ENCODE measurements around the gene MYO7A. TPM values are rescaled to one million over a fixed set of nuclear protein-coding genes. Genes with fewer than 3 reads are reported as not detected.

Gene MYO7A
- total and polyA plus RNA-seq, 5 donors = 2.4 to 8.6 (median 6.5) TPM

DNA sequence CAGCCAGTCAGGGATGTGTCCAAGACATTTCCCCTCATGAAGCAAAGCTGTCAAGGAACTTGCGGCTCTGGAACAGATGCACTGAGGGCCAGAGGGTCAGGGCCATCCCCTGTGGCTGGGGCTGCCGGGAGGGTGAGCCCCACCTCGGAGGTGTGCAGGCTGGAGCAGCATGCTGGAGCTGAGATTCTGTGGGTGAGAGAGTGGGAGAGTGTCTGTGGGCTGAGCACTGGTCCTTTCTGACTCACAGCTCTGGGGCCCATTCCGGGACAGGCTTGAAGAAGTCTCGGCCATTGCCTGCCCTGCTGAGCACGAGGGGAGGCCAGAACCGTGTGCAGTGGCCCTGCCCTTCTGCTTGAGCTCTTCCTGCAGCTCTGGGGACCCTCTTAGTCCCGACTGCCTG is 23.3 kb upstream of the MYO7A start:
- ATAC-seq (no peak), DNase-seq (peak in 1 of 3 donors; percentile 35)
- Histone ChIP-seq H3K27me3 (ENCODE audit: control insufficient read depth, insufficient read depth) (no peaks in the 10 kb centered on the region), H3K27ac (ENCODE audit: low read length) (no peak overlapping the region), H3K4me1 (ENCODE audit: control insufficient read depth, insufficient read depth, low read length) (peaks cover 4% of the 10 kb centered on the region), H3K9me3 (ENCODE audit: control insufficient read depth, low read length) (no peaks in the 10 kb centered on the region), H3K4me3 (ENCODE audit: low read length) (no peak overlapping the region)
- 88% methylated on average over 8 of the region's 8 CpGs for WGBS
- intact Hi-C loops (cut with DNase I) = no loop called here

DNA sequence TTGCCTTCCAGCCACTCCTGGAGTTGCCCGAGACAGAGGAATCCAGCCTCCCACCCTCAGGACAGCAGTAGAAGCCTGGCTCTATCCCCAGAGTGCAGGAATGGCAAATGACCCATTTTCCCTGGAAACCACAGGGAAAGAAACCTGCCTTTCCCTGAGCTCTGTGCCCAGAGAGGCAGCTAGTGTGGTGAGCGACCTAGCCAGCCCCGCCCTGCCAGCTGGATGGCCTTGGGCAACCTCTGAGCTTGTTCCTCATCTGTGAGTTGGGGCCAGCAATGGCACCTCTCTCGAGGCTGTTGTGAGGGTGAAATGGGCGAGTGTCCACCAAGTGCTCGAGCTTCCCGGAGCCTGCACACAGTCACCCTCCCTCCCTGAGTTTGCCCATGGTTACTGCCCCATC is 21.7 kb upstream of the MYO7A start:
- H3K4me1 ChIP-seq (ENCODE audit: control insufficient read depth, insufficient read depth, low read length) = peaks cover 4% of the 10 kb centered on the region
- ATAC-seq = no peak
- WGBS = 85% methylated on average over 7 of the region's 7 CpGs

DNA sequence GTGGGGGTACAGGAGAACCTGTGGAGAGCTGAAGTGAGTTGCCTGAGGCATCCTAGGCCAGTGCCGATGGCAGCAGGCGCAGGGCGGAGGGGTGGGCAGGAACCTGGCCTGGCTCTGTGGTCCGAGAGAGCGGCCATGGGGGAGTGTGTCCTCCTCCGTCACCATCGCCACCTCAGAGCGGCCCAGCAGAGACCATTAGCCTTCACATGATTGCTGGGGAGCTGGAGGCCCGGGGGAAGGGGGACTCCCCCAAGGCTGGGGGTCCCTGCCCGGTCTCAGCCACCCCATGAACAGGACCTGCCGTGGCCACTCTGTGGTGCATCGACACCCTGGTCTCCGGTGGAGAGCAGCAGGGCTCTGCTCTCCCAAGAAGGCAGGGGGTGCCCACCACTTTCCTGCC is 21.3 kb upstream of the MYO7A start:
- H3K27me3 ChIP-seq (ENCODE audit: control insufficient read depth, insufficient read depth) = no peaks in the 10 kb centered on the region
- ATAC-seq = no peak

More for the DNA sequence above, 21.7 kb upstream of the MYO7A start:
- no peak for DNase-seq
- no peak overlapping the region for H3K27ac ChIP-seq (ENCODE audit: low read length)
- intact Hi-C loops (cut with DNase I) = no loop called here
- H3K9me3 ChIP-seq (ENCODE audit: control insufficient read depth, low read length) = no peaks in the 10 kb centered on the region
- H3K4me3 ChIP-seq (ENCODE audit: low read length) = no peak overlapping the region
- no peaks in the 10 kb centered on the region for H3K27me3 ChIP-seq (ENCODE audit: control insufficient read depth, insufficient read depth)

DNA sequence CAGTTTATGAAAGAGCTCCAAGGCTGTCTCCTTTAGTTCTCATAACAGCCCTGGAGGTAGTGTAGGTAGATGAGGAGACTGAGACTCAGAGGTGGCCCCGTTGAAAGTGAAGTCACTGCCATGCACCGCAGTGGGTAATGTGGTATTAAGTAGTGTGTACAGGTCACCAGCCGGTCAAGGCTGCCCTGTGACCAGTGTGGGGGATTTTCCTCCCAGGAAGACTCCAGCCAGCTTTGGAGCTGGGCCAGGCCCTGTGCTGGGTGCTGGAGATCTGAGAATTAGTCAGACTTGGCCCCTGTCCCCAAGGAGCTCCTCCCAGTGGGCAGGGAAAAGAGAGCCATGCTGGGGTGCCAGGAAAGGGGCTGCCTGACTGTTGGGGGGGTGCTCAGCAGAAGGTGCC is 20.1 kb upstream of the MYO7A start:
- WGBS = 59% methylated on average over 3 of the region's 3 CpGs
- intact Hi-C loops (cut with DNase I) = no loop called here
- no peak overlapping the region for H3K27ac ChIP-seq (ENCODE audit: low read length)
- peaks cover 4% of the 10 kb centered on the region for H3K4me1 ChIP-seq (ENCODE audit: control insufficient read depth, insufficient read depth, low read length)
- DNase-seq (peak; percentile 73 to 84 (median 81)), ATAC-seq (peak; percentile 34 to 48)
- no peaks in the 10 kb centered on the region for H3K27me3 ChIP-seq (ENCODE audit: control insufficient read depth, insufficient read depth)
- H3K4me3 ChIP-seq (ENCODE audit: low read length) = no peak overlapping the region
- H3K9me3 ChIP-seq (ENCODE audit: control insufficient read depth, low read length) = no peaks in the 10 kb centered on the region

More for the DNA sequence above, 21.3 kb upstream of the MYO7A start:
- peak in 1 of 3 donors; percentile 14 for DNase-seq
- no peak overlapping the region for H3K4me3 ChIP-seq (ENCODE audit: low read length)
- H3K4me1 ChIP-seq (ENCODE audit: control insufficient read depth, insufficient read depth, low read length) = peaks cover 4% of the 10 kb centered on the region
- no peak overlapping the region for H3K27ac ChIP-seq (ENCODE audit: low read length)
- H3K9me3 ChIP-seq (ENCODE audit: control insufficient read depth, low read length) = no peaks in the 10 kb centered on the region
- WGBS = 97% methylated on average over 13 of the region's 13 CpGs
- intact Hi-C loops (cut with DNase I) = no loop called here

DNA sequence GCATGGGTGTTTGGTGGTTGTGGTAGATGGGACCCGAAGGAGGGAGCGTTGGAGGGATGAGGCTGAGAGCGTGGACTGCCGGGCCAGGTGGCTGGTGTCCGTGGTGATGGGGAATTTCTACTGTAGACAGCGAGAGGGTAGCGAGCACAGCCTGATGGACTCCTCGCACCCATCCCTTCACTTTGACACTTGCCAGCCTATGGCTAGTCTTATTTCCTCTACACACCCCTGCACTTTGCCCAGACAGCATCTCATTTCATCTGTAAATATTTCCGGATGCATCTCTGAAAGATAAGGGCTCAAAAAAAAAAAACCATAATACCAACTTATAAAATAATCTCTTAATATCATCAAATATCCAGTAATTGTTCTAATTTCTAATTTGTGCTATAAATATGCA is 19.6 kb upstream of the MYO7A start:
- peak in 1 of 3 donors; percentile 11 for DNase-seq

DNA sequence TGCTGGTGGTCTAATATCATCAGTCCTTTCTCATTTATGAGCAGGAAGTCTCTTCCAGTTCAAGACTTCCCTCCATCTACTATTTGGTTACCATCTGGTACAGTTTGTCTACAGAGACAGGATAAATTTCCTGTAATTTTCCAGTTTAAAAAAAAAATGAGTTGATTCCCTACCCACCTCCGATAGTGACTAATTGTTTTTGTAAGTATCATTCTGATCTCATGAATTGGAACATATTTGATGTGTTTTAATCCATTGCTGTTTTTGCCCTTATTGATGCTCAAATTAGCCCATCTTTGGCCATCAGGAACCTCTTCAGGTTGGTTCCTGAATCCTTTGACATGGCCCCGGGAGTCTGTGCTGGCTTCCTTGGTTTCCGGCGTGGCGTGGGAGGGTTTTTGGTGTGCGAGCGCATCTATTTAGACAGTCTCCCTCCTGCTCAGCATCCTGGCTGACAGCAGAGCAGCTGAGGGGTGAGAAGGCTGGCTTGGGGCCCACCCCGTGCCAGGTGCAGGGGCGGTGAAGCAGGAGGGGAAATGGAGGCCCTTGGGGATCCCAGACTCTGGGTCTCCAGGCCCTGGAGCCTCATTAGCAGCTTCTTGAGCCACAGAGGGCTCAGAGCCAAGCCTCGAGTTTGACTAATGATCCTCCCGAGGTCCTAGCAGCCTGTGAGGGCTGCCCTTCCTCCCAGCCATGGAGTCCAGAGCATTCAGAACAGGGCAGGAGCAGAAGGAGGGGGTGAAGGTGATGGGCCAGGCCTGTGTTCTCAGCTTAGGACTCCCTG is 18.6 kb upstream of the MYO7A start:
- H3K9me3 ChIP-seq (ENCODE audit: control insufficient read depth, low read length) = no peaks in the 10 kb centered on the region
- H3K27me3 ChIP-seq (ENCODE audit: control insufficient read depth, insufficient read depth) = no peaks in the 10 kb centered on the region
- no peak overlapping the region for H3K4me3 ChIP-seq (ENCODE audit: low read length)
- WGBS = 62% methylated on average over 11 of the region's 11 CpGs
- DNase-seq (peak in 2 of 3 donors; percentile 43 to 49), ATAC-seq (no peak)
- peaks cover 4% of the 10 kb centered on the region for H3K4me1 ChIP-seq (ENCODE audit: control insufficient read depth, insufficient read depth, low read length)
- intact Hi-C loops (cut with DNase I) = no loop called here
- H3K27ac ChIP-seq (ENCODE audit: low read length) = no peak overlapping the region

More for the DNA sequence above, 19.6 kb upstream of the MYO7A start:
- no peaks in the 10 kb centered on the region for H3K9me3 ChIP-seq (ENCODE audit: control insufficient read depth, low read length)
- H3K4me3 ChIP-seq (ENCODE audit: low read length) = no peak overlapping the region
- WGBS = 89% methylated on average over 9 of the region's 9 CpGs
- no peak for ATAC-seq
- peaks cover 4% of the 10 kb centered on the region for H3K4me1 ChIP-seq (ENCODE audit: control insufficient read depth, insufficient read depth, low read length)
- no peak overlapping the region for H3K27ac ChIP-seq (ENCODE audit: low read length)
- intact Hi-C loops (cut with DNase I) = no loop called here
- H3K27me3 ChIP-seq (ENCODE audit: control insufficient read depth, insufficient read depth) = no peaks in the 10 kb centered on the region

DNA sequence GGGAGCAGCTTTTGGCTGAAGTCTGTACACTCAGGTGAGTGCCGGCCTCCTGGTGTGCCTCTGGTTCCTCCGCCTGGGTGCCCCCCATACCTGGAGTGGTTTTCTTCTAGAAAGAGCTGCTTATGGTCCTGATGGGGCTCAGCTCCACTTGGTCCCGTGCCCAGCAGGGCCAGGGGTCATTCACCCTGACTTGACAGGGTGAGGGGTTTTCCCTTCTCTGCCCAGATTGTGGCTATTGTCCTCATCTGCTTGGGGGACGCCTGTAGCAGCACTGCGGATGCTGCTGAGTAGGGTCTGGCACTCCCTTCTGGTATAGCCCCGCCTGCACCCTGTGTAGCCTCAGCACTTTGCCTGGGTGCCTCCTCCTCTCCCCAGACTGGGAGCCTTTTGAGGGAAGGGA is 17.2 kb upstream of the MYO7A start:
- intact Hi-C loops (cut with DNase I) = no loop called here
- Histone ChIP-seq H3K4me3 (ENCODE audit: low read length) (no peak overlapping the region), H3K9me3 (ENCODE audit: control insufficient read depth, low read length) (no peaks in the 10 kb centered on the region), H3K27ac (ENCODE audit: low read length) (no peak overlapping the region), H3K4me1 (ENCODE audit: control insufficient read depth, insufficient read depth, low read length) (peaks cover 4% of the 10 kb centered on the region), H3K27me3 (ENCODE audit: control insufficient read depth, insufficient read depth) (no peaks in the 10 kb centered on the region)
- ATAC-seq (no peak), DNase-seq (peak; percentile 4 to 38 (median 20))
- WGBS = 80% methylated on average over 6 of the region's 6 CpGs

DNA sequence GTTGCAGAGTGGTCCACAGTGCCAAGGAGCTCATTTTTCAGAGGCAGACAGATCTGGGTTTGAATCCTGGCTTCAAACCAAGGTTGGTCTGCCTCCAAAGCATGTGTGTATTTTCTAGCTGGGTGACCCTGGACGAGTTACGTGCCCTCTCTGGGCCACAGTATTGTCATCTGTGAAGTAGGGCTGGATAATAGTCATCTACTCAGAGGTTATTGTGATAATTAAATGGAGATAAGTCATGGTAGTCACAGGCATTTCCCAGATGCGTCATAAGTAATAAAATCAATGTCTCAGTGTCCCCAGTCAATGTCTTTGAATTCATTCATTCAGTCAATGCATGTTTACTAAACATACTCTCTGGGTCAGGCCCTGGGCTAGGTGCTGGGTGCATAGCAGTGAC is 16.8 kb upstream of the MYO7A start:
- intact Hi-C loops (cut with DNase I) = no loop called here
- peaks cover 4% of the 10 kb centered on the region for H3K4me1 ChIP-seq (ENCODE audit: control insufficient read depth, insufficient read depth, low read length)
- no peak overlapping the region for H3K27ac ChIP-seq (ENCODE audit: low read length)
- no peaks in the 10 kb centered on the region for H3K9me3 ChIP-seq (ENCODE audit: control insufficient read depth, low read length)
- DNase-seq = no peak
- WGBS = 86% methylated on average over 3 of the region's 3 CpGs
- no peak for ATAC-seq
- H3K27me3 ChIP-seq (ENCODE audit: control insufficient read depth, insufficient read depth) = no peaks in the 10 kb centered on the region
- H3K4me3 ChIP-seq (ENCODE audit: low read length) = no peak overlapping the region

DNA sequence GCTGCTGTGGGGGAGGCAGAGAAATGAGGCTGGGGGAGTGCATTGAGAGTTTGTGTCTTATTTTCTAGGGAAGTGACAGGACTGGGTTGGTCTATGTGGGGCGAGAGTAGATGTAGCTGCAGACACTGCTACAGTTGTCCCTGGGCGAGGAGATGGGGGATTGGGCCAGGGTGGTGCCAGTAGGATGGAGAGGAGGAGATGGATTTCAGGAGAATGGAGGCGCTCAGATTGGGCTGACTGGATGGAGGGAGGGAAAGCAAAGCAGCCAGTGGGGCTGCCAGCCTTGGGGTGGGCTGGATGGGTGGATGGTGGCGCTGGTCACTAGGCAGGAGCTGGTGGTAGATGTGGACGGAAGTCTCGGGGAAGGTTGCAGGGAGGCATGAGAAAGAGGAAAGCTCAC is 16.1 kb upstream of the MYO7A start:
- H3K27me3 ChIP-seq (ENCODE audit: control insufficient read depth, insufficient read depth) = no peaks in the 10 kb centered on the region
- 95% methylated on average over 6 of the region's 6 CpGs for WGBS
- ATAC-seq (no peak), DNase-seq (peak in 2 of 3 donors; percentile 1 to 27)
- peaks cover 4% of the 10 kb centered on the region for H3K4me1 ChIP-seq (ENCODE audit: control insufficient read depth, insufficient read depth, low read length)
- intact Hi-C loops (cut with DNase I) = no loop called here
- no peak overlapping the region for H3K4me3 ChIP-seq (ENCODE audit: low read length)
- no peak overlapping the region for H3K27ac ChIP-seq (ENCODE audit: low read length)
- H3K9me3 ChIP-seq (ENCODE audit: control insufficient read depth, low read length) = no peaks in the 10 kb centered on the region

DNA sequence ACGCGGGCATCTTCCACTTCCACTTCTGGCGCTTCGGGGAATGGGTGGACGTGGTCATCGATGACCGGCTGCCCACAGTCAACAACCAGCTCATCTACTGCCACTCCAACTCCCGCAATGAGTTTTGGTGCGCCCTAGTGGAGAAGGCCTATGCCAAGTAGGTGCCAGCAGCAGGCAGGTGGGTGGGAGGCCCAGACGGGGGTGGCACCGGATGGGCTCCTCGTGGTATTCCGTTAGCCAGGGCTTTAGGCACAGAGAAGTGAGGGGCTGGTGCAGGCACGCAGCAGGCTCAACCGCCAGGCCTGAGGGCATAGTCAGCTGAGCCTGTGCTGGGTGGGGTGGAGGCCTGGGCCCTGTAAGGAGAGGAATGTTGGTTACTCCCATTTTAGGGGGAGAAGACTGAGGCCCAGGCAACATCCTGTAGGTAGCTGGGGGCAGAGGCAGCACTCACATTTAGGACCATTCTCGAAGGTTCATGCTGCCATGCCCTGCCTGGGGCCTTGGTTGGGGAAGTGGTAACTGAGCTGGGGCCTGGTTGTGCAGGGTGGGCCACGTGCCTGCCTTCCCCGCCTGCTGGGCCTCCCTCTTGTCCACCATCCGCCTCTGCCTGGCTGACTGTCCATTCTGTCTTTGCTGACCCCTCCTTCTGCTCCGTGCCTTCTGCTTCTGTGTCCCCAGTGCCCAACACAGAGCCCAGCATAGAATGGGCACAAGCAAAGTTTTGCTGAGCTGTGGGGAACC is 15.2 kb upstream of the MYO7A start:
- 94% methylated on average over 20 of the region's 20 CpGs for WGBS
- intact Hi-C loops (cut with DNase I) = no loop called here
- peak in 2 of 3 donors; percentile 35 to 42 for DNase-seq

DNA sequence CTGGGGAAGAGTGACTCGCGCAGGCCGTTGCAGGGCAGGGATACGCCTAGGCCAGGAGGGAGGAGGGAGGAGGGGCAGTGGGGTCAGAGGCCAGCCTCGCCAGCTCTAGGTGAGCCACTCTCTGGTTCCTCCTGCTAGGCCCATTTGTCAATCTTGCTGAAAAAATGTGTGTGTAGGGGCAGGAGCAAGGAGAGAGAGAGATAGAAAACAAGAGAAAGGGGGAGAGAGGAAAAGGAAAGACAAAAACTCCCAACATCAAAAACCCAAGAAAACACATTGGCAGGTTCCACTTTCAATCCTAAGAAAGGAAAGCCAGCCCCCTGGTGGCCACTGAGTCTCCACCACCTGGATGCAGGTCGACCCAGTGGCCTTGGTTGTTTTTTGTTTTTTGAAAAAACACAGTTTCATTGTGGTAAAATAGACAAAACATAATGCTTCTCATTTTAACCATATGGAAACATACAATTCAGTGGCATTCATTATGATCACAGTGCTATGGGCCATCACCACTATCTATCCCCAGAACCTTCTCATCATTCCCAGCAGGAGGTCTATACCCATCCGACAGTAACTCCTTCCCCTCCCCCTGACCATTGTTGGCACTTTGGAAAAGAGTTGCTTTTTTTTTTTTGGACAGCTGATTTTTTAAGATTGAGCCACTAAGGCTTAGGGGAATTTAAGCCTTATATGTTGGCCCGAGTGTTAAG is 14.5 kb upstream of the MYO7A start:
- no peaks in the 10 kb centered on the region for H3K9me3 ChIP-seq (ENCODE audit: control insufficient read depth, low read length)
- DNase-seq (peak in 2 of 3 donors; percentile 38 to 66), ATAC-seq (no peak)
- no peaks in the 10 kb centered on the region for H3K4me1 ChIP-seq (ENCODE audit: control insufficient read depth, insufficient read depth, low read length)
- H3K4me3 ChIP-seq (ENCODE audit: low read length) = no peak overlapping the region
- intact Hi-C loops (cut with DNase I) = no loop called here
- no peaks in the 10 kb centered on the region for H3K27me3 ChIP-seq (ENCODE audit: control insufficient read depth, insufficient read depth)
- H3K27ac ChIP-seq (ENCODE audit: low read length) = no peak overlapping the region
- 70% methylated on average over 8 of the region's 8 CpGs for WGBS

More for the DNA sequence above, 15.2 kb upstream of the MYO7A start:
- Histone ChIP-seq H3K9me3 (ENCODE audit: control insufficient read depth, low read length) (no peaks in the 10 kb centered on the region), H3K27me3 (ENCODE audit: control insufficient read depth, insufficient read depth) (no peaks in the 10 kb centered on the region), H3K4me1 (ENCODE audit: control insufficient read depth, insufficient read depth, low read length) (no peaks in the 10 kb centered on the region), H3K4me3 (ENCODE audit: low read length) (no peak overlapping the region), H3K27ac (ENCODE audit: low read length) (no peak overlapping the region)
- no peak for ATAC-seq
